Skeletal muscle tissue (tissue), 4 donors: ENCODE measurements around the gene HRH1. TPM values are rescaled to one million over a fixed set of nuclear protein-coding genes. Genes with fewer than 3 reads are reported as not detected.
A peak's percentile ranks its signal among the peaks of the same experiment; 100 is the strongest.

ENCODE experiments used
- H3K27ac ChIP-seq: one replicate; pipeline ENCODE4 v1.7.0; 2013; ENCODE audit warnings: mild to moderate bottlenecking, low read depth, low read length, inconsistent platforms
- H3K27me3 ChIP-seq, 3 donors: one replicate each; pipeline ENCODE4 v1.7.0; 2013; ENCODE audit warnings: low read length in 3 of 3; ENCODE audit not compliant: control insufficient read depth in 3 of 3, insufficient read depth in 3 of 3
- H3K36me3 ChIP-seq, 3 donors: one replicate each; pipeline ENCODE4 v1.7.0; 2013; ENCODE audit warnings: low read length in 3 of 3; ENCODE audit not compliant: control insufficient read depth in 3 of 3, insufficient read depth in 3 of 3
- H3K4me1 ChIP-seq, 3 donors: one replicate each; pipeline ENCODE4 v1.7.0; 2013; ENCODE audit warnings: low read length in 3 of 3, mild to moderate bottlenecking in 3 of 3; ENCODE audit not compliant: control insufficient read depth in 3 of 3, insufficient read depth in 3 of 3
- H3K4me3 ChIP-seq, 3 donors: one replicate each; pipeline ENCODE4 v1.7.0; 2013; ENCODE audit warnings: low read length in 3 of 3
- H3K9ac ChIP-seq, 3 donors: one replicate each; pipeline ENCODE4 v1.7.0; 2013; ENCODE audit warnings: low read length in 3 of 3, mild to moderate bottlenecking in 3 of 3, moderate library complexity in 2 of 3, low read depth in 1 of 3
- H3K9me3 ChIP-seq, 3 donors: one replicate each; pipeline ENCODE4 v1.7.0; 2013; ENCODE audit warnings: low read length in 3 of 3; ENCODE audit not compliant: control insufficient read depth in 3 of 3
- total RNA-seq: library from RNA; depleted of rRNA; stranded (reverse); fragments of >200 nt; gene quantifications from one replicate; pipeline ENCODE4 v1.2.3, GENCODE V29; 2014
- donor health status: Osteomylitis.

Gene HRH1
- total RNA-seq, 1 donor from 2014 or later: 5.2 TPM

- Histone ChIP-seq H3K36me3 (no peaks in the 10 kb centered on the region), H3K9ac (no peak overlapping the region), H3K4me1 (peaks cover 13 to 26% (median 16%) of the 10 kb centered on the region in 3 donors), H3K4me3 (no peak overlapping the region), H3K9me3 (no peaks in the 10 kb centered on the region), H3K27ac (no peak overlapping the region), H3K27me3 (peaks cover 0 to 10% (median 0%) of the 10 kb centered on the region in 3 donors)
These were observed 14.1 kb upstream of the HRH1 start for GRCh38 chr3:11140030-11140712.

DNA sequence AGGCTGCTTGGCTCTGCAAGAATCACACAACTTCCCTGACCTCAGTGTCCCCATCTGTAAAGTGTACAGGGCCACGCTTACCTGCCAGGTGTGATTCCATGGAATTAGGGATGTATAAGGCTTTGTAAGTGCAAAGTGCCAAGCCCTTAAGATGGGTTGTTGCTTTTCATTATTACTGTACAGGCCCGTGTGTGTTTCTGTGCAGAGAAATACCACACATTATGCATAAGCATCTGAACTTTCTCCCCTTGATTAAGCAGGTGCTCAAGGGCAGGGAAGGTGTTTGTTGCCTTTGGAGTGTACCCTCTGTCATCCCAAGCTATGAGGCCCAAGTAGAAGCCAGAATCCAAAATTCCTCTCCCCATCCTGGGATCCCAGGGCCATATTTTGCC, 13.6 kb upstream of the HRH1 start:
- Histone ChIP-seq H3K4me1 (peaks cover 13 to 26% (median 16%) of the 10 kb centered on the region in 3 donors), H3K9me3 (no peaks in the 10 kb centered on the region), H3K9ac (no peak overlapping the region), H3K27me3 (peaks cover 0 to 10% (median 0%) of the 10 kb centered on the region in 3 donors), H3K27ac (no peak overlapping the region), H3K4me3 (no peak overlapping the region), H3K36me3 (no peaks in the 10 kb centered on the region)

GRCh38 chr3:11143476-11143875, 10.8 kb upstream of the HRH1 start:
- Histone ChIP-seq H3K4me3 (no peak overlapping the region), H3K4me1 (peaks cover 8 to 10% (median 9%) of the 10 kb centered on the region in 3 donors), H3K27me3 (peaks cover 0 to 13% (median 0%) of the 10 kb centered on the region in 3 donors), H3K9ac (no peak overlapping the region), H3K27ac (no peak overlapping the region), H3K36me3 (no peaks in the 10 kb centered on the region), H3K9me3 (no peaks in the 10 kb centered on the region)

- Histone ChIP-seq H3K27ac (no peak overlapping the region), H3K4me1 (peaks cover 6 to 8% (median 7%) of the 10 kb centered on the region in 3 donors), H3K36me3 (no peaks in the 10 kb centered on the region), H3K27me3 (peaks cover 0 to 13% (median 0%) of the 10 kb centered on the region in 3 donors), H3K9me3 (no peaks in the 10 kb centered on the region), H3K9ac (no peak overlapping the region), H3K4me3 (no peak overlapping the region)
These were observed 9.3 kb upstream of the HRH1 start for GRCh38 chr3:11144996-11145395.

DNA sequence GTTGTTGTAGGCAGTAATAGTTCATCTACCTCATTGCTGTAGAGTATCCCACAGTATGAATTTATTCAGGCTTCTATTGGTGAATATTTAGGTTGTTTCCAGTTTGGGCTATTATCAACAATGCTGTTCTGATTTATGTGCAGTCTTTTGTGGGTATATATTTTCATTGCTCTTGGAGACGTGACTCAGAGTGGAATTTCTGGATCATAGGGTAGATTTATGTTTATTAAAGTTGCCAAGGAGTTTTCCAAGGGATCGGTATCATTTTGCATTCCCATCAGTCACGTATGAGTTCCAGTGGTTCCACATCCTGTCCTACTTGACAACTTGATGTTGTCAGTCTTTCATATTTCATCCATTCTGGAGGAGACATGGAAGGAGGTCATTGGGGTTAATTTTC, 8.4 kb upstream of the HRH1 start:
- no peak overlapping the region for H3K9ac ChIP-seq
- no peaks in the 10 kb centered on the region for H3K9me3 ChIP-seq
- H3K36me3 ChIP-seq: no peaks in the 10 kb centered on the region
- no peak overlapping the region for H3K27ac ChIP-seq
- peaks cover 0 to 5% (median 0%) of the 10 kb centered on the region in 3 donors for H3K27me3 ChIP-seq
- no peak overlapping the region for H3K4me3 ChIP-seq
- H3K4me1 ChIP-seq: peaks cover 0 to 3% (median 0%) of the 10 kb centered on the region in 3 donors

- Histone ChIP-seq H3K9ac (no peak overlapping the region), H3K9me3 (no peaks in the 10 kb centered on the region), H3K27ac (no peak overlapping the region), H3K36me3 (no peaks in the 10 kb centered on the region), H3K27me3 (peaks cover 0 to 4% (median 0%) of the 10 kb centered on the region in 3 donors), H3K4me3 (no peak overlapping the region), H3K4me1 (peaks cover 0 to 3% (median 0%) of the 10 kb centered on the region in 3 donors)
These were observed 7.3 kb upstream of the HRH1 start for GRCh38 chr3:11146773-11147660.

DNA sequence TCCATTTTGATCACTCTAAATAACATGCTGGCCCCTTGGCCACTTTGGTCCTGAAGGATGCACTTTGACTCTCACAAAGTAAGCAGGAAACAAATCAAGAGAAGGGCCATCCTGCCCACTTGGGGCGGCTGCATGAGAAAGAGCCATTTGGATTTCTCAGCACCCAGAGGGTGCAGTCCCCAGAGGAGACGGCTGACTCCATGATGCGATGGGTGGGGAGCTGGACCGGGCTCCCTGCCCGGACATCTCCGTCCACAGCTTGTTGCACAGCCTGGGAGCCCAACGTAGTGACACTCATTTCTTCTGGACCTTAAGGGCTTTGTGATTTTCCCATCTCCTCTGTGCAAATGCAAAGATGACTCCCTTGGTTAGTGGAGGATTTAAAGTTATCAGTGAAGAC, 4.0 kb upstream of the HRH1 start:
- Histone ChIP-seq H3K36me3 (no peaks in the 10 kb centered on the region), H3K4me1 (peaks cover 7 to 9% (median 8%) of the 10 kb centered on the region in 3 donors), H3K27me3 (peaks cover 4 to 14% (median 7%) of the 10 kb centered on the region in 3 donors), H3K27ac (no peak overlapping the region), H3K4me3 (no peak overlapping the region), H3K9ac (no peak overlapping the region), H3K9me3 (no peaks in the 10 kb centered on the region)

GRCh38 chr3:11152301-11152700, 2.0 kb upstream of the HRH1 start:
- H3K27me3 ChIP-seq: peaks cover 10 to 30% (median 18%) of the 10 kb centered on the region in 3 donors
- H3K4me1 ChIP-seq: peaks cover 9 to 14% (median 12%) of the 10 kb centered on the region in 3 donors
- H3K36me3 ChIP-seq: no peaks in the 10 kb centered on the region
- no peak overlapping the region for H3K9ac ChIP-seq
- H3K4me3 ChIP-seq: no peak overlapping the region
- H3K27ac ChIP-seq: no peak overlapping the region
- no peaks in the 10 kb centered on the region for H3K9me3 ChIP-seq

DNA sequence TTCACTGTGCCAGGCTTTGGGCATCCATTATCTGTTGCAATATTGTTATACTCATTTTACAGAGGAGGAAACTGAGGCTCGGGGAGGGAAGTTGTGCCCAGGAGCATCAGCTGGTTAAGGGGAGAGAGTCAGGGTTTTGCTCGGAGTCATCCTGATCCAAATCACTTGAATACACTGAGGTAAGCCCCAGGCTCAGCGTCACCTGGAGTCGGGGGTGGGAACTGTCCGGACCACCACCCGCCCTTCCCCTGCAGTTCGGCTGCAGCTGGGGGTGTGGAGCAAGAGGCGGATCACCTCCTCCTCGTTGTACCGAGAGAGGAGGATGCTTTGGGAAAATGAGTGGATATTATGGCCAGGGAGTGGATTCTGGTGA, 646 bp downstream of the HRH1 start:
- peak overlapping the region; percentile 62 to 77 (median 68) for H3K4me3 ChIP-seq
- no peaks in the 10 kb centered on the region for H3K9me3 ChIP-seq
- no peaks in the 10 kb centered on the region for H3K36me3 ChIP-seq
- peak overlapping the region; percentile 45 to 64 (median 57) for H3K9ac ChIP-seq
- H3K27ac ChIP-seq: peak overlapping the region; percentile 11
- H3K4me1 ChIP-seq: peaks cover 12 to 17% (median 14%) of the 10 kb centered on the region in 3 donors
- H3K27me3 ChIP-seq: peaks cover 10 to 33% (median 18%) of the 10 kb centered on the region in 3 donors
